HG03175 (cell line): ENCODE measurements around the gene PTPRD.

ENCODE experiments used
- ATAC-seq: cut with Tn5 transposase; IDR thresholded peaks from one replicate; pipeline ENCODE4 v1.9.1; 2021; ENCODE audit warnings: mild to moderate bottlenecking, moderate library complexity; ENCODE audit not compliant: unreplicated experiment

The PTPRD gene

DNA sequence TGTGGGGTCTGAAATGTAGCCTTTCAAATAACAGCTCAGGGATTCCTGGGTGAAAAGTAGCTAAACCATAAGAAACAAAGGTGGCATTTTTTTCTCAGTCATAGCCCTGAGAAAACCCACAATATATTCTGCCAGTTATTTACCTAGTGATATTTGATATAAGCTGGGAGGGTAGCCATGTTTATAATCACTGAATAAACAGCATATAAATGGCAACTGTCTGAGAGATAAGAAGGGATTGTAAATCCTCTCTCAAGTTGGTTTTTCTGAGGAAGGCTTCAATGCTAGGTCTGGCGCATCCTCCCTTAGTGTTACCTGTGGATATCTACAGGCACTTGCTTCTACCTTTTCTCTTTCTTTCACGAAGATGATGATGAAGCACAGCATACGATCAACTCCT, 1732.7 kb downstream of the PTPRD start:
- no peak for ATAC-seq

DNA sequence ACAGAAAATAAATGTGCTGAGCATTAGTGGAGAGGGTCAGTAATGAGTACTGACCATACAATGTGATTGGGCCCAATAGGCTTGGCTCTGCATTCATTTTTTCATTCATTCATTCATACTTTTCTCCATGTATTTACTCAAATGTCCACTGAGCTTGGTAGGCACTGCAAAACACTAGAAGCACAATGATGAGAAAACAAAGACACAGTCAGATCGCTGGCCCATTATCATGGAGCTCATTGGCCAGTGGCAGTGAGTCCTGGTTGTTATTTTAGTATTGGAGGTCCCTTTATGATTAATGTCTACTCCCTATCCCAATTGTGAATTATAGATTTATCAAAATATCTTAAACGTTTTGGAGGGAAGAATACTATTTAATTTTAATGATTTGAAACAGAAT, 1733.5 kb downstream of the PTPRD start:
- no peak for ATAC-seq

DNA sequence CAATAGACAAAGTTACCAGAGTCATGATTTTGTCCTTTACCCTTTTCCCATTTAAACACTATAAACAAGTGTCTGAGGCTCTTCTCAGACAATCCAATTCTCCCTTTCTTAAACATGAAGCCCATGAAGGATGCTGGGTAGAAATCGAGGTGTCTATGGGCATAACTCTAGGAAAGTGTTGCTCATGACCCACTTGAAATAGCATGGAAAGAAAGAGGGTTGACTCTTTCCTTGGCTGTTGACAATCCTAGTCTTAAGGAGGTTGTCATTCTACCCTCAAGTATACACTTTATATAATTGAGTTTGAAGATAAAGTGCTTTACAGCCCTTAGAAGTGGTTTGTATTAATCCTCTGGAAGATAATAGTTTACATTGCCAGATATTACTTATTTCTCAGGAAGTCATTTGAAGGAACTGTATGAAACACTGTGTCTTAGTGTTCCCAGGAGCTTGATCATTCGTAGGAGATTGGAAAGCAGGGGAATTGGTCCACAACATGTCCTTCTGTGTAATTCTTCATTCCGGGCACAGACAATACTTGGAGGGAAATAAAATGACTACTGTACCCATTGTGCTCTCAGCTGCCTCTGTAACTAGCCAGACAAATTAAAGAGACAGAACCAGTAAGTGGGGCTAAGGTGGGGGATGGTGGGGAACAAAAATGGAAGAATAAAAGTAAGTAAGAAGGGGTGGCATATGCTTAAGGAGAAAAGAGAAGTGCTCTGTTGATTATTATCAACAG, 1734.9 kb downstream of the PTPRD start:
- no peak for ATAC-seq

DNA sequence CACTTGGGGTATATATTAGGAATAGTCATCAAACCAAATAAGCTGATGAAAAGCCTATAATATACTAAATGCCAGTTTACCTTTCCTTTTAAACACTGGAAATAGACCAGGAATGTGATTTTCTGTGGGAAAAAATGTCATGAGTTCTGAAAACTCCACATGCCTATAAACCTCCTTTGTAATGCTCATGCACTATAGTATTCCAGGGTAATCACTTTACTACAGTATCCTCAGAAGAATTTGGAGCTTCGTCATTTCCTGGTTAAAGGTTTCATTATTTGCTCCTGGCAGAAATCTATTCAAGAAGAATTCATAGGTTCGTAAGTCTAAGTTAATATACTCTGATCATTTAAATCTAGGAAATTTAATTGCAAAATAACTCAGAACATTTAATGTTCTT, 1736.5 kb downstream of the PTPRD start:
- no peak for ATAC-seq

DNA sequence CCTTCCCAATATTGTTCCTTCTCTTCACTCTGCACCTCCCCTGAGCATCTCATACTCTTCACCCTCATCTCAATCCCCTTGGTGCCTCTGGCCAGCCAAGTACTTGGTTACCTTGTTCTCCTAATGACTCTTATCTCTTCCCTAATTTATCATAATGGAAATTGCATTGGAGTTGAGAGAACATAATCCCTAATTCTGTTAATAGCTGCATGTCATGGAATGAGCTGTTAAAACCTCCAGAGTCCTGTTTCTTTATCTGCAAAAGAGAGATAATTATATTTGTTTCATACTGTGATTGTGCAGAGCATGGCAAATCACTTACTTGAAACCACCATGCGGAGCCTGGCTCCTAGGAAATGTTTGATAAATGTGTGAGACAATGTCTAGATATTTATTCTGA, 1738.3 kb downstream of the PTPRD start:
- no peak for ATAC-seq

DNA sequence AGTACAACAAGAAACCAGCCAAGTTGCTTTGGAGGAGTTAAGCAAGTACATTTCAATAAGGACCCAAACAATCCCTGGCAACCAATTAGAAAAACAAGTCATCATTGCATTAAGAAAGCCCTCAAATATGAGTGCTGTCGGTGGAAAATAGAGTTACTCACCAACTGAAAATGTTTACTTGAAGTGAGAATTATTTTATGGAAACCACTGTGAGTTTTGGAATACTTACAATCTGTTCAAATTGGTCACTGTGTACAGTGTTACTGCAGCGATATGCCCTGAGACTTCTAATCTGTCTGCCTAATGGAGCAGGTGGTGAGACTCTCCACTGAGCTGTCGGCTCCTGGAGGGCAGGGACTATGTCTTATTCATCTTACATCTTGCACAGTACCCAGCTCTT, 1740.0 kb downstream of the PTPRD start:
- no peak for ATAC-seq

DNA sequence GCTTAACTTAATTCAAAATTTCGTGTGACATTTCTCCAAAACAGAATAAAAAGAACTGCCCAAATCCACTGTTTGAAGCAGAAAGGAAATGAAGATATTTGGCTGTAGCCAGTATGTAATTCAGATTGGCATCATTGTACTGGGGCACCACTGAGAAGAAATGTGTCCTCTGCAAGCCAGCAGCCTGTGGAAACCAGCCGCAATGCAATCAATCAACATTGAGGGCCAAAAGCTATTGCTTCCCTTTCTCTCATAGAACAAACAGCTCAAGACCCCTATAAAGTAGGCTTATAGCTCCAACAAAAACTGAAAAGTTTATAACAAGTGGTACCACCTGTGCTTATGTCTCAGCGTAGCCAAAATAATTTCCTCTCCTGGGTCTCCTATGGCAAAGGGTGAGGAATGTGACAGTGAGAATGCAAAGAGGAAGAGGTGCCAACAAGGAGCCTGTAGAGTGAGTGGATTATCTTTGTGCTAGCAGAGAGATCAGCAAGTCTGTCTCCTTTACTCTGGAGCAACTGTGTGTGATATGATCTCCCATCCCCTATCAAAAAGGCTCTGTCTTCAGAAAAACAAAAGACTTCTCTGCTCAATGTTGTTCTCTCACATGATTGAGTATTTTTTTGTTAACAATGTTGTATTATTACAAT, 1740.9 kb downstream of the PTPRD start:
- ATAC-seq: no peak

DNA sequence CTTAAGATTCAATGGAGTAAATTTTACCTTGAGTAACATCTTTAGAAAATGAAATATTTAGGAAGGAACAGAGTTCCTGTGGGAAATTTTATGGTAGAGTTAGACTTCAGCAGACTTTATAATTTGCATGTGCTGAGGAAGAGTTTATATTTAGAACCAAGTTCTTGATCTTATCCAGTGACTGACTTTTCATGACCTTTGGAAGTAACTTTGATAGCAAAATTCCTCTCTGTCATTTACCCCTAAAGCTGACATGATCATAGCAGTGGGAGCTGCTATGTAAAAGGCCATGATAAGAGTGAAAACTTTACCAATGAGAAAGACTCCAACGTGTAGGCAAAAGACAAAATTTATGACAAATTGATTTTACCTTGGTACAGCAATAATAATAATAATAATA, 1741.4 kb downstream of the PTPRD start:
- no peak for ATAC-seq

DNA sequence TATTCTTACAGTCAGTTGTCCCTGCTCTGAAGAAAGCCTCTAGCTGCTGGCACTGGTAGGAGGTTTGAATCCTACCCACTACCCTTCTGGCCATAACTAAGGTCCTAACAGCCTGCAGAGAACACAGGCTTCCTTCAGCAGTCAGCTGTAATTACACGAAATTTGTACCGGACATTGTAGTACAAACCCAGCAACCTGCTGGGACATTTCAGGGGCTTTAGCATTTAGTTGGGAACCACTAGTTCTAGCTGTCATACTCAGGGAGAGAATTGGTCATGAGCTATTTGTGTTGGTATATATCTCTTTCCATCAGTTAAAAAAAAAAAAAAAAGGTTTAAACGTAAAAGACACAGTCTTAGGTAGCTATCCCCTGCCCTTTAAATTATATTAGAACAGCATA, 1743.0 kb downstream of the PTPRD start:
- no peak for ATAC-seq

DNA sequence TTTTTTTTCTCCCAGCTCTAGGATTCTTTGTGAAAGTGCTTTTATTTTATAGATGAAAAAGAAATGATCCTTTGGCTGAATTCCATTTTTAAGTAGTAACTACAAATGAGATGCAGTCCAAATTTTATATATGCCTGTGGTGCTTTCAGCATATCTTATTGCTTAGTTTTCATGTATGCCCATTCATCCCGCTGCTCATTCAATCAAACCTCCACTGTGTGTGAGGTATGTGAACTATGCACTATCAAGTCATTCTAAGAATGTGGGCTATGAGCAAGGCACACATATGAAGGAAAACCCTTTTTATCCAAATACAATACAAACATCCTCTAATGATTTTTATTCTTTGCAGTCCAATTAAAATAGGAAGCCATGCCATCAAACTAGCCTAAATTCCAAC, 1744.2 kb downstream of the PTPRD start:
- no peak for ATAC-seq

DNA sequence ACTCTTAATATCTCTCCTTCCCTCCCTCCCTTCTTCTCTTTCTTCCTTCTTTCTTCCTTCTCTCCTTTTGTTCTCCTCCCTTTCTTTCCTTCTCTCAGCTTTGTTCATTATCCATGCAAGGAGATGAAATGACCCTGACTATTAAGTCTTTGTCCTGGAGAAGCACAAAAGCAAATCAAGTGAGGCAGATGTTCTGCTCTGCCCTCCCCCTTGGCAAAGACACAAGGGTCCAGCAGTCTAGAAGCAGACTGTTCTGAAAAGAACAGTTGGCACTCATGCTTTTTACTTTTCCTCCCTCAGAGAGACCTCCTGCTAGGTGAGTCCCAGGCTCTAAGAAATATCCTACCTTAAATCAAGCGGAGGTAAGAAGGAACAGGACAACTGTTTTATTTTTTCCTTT, 1745.7 kb downstream of the PTPRD start:
- ATAC-seq: no peak

DNA sequence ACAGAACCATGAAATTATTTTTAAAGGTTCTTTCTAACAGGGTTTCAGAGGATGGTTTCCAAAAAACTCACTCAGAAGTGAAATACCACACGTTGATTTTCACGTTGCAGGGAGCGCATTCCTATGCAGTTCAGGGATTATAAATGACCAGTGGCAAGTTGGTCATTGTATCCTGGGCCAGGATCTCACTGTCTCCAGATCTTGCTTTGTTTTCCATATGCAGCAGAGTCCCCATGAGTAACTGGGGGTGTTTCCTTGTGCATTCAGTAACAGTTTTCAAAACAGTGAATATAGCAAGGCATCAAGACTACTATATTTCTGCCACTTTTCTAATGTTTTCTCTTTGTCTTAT, 1748.3 kb downstream of the PTPRD start:
- ATAC-seq: no peak

DNA sequence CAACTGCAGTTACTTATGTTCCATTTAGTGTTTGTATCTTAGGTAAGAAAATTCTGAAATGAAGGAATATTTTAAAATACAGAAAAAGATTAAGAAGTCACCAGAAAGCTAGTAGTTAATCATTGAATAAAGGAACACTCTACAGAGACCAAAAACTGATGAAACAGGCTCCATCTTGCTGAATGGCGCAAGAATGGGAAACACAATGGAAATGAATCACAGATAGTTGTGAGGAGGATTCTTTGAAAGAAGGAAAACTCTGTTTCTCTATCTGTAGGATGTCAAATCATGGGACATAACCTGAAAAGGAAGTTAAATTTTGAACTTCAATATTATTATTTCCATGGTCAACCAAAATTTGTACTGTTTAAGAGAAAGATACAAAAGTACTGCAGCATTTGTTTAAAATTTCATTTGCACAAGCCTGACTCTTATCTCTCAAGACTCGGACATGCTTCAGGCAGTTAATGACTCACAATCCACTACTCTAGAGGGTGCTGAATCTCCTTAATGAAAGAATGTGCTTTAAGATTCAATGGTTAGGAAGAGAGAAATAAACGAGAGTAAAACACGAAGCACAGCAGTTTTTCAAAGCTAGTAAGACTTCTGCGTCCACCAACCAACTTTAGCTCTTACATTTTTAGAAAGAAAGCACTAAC, 1748.8 kb downstream of the PTPRD start:
- no peak for ATAC-seq

DNA sequence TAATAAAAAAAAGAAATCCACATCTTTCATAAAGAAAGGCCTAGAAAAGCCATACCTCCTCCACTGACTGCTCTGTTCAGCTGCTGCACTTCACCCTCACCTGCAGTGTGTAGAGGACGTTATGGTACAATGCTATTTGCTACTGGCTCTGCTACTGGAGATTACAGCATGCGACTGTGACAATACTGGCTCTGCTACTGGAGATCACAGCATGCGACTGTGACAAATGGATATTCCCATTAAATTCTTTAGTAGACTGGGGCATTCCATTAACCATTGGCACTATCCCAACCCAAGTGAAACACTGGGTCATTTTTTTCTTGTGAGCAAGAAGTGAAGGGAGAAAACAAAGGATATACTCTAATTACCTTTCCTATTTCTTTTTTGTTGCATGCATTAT, 1749.7 kb downstream of the PTPRD start:
- ATAC-seq: no peak

DNA sequence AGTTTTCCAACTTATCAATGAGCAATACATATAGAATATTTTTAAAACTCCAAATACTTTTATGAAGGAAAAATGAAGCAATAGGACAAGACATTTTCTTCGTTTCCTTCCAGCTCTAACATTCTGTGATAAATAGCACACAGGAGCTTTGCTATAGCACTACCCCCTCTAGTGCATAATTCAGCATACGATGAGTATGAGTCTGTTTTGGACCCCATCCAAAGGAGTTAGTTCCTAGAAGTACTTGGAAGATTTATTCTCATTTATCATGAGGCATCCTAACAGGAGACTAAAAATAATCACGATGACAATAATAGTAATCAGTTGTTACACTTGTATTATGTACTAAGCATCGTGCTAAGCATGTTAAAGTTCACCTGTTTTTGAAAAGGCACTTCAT, 1751.9 kb downstream of the PTPRD start:
- no peak for ATAC-seq

DNA sequence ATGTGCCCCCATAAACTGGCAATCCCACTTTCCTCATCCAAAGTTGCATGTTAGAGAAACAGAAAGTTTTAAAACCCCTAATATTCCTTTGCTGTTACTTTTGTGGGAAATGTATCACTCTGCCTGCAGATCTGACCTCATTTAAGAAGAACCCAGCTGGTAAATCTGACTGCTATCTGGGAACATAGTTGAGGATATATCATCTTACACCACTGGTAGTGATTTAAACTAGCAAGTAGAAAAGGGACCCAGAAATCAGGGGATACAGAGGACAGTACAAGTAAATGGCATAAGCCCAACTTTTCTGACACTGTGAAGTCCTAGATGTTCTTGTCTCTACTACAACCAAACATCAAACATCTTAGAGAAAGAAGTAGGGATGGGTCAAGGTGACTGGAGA, 1752.7 kb downstream of the PTPRD start:
- ATAC-seq: no peak

DNA sequence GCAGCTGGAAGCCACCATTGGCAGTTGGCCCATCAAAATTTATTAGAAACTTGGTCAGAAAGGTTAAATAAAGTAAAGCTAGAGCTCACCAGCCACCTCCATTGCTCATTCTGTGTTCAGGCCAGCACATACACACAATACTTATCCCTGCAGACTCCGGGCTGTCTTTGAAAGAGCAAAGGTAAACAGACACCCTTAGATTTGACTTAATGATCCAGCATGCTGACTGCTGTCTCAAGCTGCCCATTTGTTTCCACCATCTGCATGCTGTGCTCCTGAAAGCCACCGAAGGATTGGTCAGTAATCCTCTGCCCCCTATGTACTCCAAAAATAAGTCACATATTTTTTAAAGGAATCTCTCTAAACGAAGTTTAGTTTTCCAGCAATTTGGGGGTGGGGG, 1753.4 kb downstream of the PTPRD start:
- ATAC-seq: no peak

DNA sequence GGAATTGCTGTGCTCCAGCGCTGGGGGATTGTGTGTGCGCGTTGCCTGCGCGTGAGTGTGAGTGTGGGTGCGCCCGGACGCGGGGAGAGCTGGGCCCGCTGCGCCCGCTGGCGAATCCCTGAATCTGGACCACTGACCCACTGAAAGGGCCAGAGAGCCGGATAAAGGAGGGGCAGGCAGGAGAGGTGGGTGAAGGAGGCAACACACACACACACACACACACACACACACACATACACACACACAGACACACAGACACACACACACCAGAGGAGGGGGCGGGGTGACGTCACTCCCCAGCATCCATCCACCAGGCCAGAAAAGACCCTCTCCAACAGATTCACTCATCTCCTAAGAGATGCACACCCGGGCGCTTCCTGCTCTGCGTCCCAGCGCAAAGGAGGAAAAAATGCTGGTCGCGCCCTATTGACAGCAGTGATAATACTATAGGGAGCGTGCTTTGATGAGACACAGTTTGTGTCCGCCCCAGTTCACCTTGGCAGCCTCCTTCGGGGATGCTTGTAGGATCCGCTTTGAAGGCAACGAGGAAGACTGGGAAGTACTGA, 1754.1 kb downstream of the PTPRD start:
- ATAC-seq: no peak

DNA sequence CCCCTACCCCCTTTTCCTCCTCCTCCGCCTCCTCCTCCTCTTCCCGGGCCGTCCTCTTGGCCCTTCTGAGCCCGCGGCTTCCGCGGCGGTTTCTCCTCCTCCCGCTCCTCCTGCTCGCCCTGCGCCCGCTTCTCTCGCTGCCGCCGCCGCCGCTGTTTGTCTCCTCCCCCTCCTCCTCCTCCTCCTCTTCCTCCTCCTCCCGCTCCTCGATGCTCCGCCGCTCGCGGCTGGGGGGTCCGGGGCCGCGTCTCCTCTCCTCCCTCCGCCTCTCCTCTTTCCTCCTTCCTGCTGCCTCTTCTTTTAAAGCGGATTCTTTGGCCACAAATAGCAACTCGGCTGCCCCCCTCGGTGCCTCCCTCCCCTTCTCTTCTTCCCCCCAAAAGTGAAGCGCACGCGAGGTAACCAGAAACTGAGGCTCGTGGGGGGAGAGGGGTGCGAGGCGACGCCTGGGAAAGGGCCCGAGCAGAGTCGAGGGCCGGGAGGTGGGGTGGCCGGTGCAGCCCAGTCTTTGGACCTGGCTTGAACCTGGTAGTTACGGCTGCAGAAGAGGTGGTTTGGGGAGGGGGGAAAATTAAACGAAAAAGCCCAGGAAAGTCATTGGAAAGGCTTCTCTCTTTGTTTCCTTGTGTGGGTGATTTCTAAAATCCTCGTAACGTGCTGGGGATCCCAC, 1754.7 kb downstream of the PTPRD start:
- no peak for ATAC-seq

DNA sequence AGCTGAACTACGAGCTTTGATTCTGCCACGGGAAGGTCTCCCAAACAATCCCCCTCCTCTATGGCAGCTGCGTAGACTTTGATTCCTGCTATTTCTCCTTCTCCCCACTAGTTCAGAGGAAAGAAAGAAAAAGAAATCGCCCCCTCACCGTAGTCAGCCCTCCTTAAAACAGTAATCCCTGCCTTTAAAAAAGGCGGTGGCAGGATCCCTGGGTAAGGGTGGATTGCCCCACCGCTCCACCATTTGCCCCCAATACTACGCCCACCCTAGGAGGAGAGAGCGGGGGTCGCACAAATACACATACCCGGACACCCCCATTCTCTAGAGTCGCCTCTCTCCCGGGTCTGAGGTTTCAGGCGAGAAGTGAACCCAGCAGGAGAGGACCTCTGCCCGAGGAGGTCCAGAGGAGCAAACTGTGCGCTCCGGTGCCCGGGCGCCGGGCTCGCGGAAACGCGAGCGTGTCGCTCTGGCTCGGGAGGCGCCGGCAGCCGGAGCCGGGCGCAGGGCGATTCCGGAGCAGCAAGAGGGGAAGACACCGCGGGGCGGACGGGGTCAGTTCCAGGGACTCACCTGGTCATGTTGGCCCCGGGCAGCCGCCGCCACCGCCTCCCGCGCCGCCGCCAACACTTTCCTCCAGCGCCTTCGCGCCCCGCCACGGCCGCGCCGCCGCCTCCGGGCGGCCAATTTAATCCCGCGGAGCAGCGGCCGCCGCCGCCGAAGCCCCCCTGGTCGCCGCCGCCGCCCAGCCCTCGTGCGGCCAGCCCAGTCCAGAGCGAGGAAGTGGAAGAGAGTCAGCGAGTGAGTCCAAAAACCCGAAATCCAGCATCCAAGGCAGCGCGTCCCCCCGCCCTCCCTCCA, 1755.5 kb downstream of the PTPRD start:
- no peak for ATAC-seq
